PC-3 (cell line): ENCODE results near the gene SLC15A3. TPM values are rescaled to one million over a fixed set of nuclear protein-coding genes. Genes with fewer than 3 reads are reported as not detected.
A peak's percentile ranks its signal among the peaks of the same experiment; 100 is the strongest.

Source experiments
- ATAC-seq: fragments of 200-7000 bp; cut with Tn5 transposase; 2 replicates; pipeline ENCODE4 v1.9.1; 2020; ENCODE audit warnings: mild to moderate bottlenecking, moderate library complexity
- BruUV-seq: library from RNA; stranded (reverse); fragments of 400-500 nt; replicated peaks from 2 replicates; lab custom pipeline; 2021; lab: Mats Ljungman, UMichigan
- CTCF ChIA-PET: fragments of 300-600 bp; sonication (Branson Sonifier 250); formaldehyde crosslinking; loops from one replicate; lab custom pipeline; 2022; ENCODE audit warnings: antibody characterized with exemption; lab: Charles Lee
- POLR2A ChIA-PET: fragments of 300-600 bp; sonication (Branson Sonifier 250); formaldehyde crosslinking; loops from one replicate; lab custom pipeline; 2022; ENCODE audit warnings: antibody characterized with exemption; ENCODE audit not compliant: unreplicated experiment; lab: Charles Lee
- DNase-seq: peaks from one replicate; pipeline ENCODE4 v3.0.0-alpha.2; 2015
- H2AFZ ChIP-seq: fragments of 300-600 bp; sonication (generic); 2 replicates; pipeline ENCODE4 v1.6.0; 2016; ENCODE audit warnings: antibody characterized with exemption, low read length
- H3F3A ChIP-seq: fragments of 300-600 bp; sonication (generic); one replicate; pipeline ENCODE4 v1.6.0; 2017; ENCODE audit warnings: antibody characterized with exemption, low read length, control low read depth, mild to moderate bottlenecking; ENCODE audit not compliant: unreplicated experiment
- H3K27ac ChIP-seq: fragments of 300-600 bp; sonication (generic); 2 replicates; pipeline ENCODE4 v1.5.1; 2016; ENCODE audit warnings: mild to moderate bottlenecking, low read length
- H3K27me3 ChIP-seq: fragments of 300-600 bp; sonication (generic); 2 replicates; pipeline ENCODE4 v1.6.1; 2016; ENCODE audit warnings: low read length, mixed read lengths
- H3K36me3 ChIP-seq: fragments of 300-600 bp; sonication (generic); 2 replicates; pipeline ENCODE4 v1.6.1; 2016; ENCODE audit warnings: low read depth, mixed run types, low read length, mixed read lengths
- H3K4me1 ChIP-seq: fragments of 300-600 bp; sonication (generic); 2 replicates; pipeline ENCODE4 v1.5.1; 2016; ENCODE audit warnings: low read length; ENCODE audit not compliant: insufficient read depth
- H3K4me2 ChIP-seq: fragments of 300-600 bp; sonication (generic); 2 replicates; pipeline ENCODE4 v1.6.0; 2016; ENCODE audit warnings: low read length
- H3K4me3 ChIP-seq: fragments of 300-600 bp; sonication (generic); 2 replicates; pipeline ENCODE4 v1.5.1; 2016; ENCODE audit warnings: mild to moderate bottlenecking, low read length, mixed read lengths
- H3K79me2 ChIP-seq: fragments of 300-600 bp; sonication (generic); 2 replicates; pipeline ENCODE4 v1.6.1; 2017; ENCODE audit warnings: low read length, mixed read lengths
- H3K9ac ChIP-seq: fragments of 300-600 bp; sonication (generic); 2 replicates; pipeline ENCODE4 v1.6.0; 2016; ENCODE audit warnings: mild to moderate bottlenecking, low read length
- H3K9me2 ChIP-seq: fragments of 300-600 bp; sonication (generic); replicated peaks from 2 replicates; pipeline ENCODE4 v1.6.1; 2016; ENCODE audit warnings: mixed run types, low read length, mixed read lengths
- H3K9me3 ChIP-seq: fragments of 300-600 bp; sonication (generic); 2 replicates; pipeline ENCODE4 v1.6.1; 2016; ENCODE audit warnings: low read length, mixed read lengths
- H4K20me1 ChIP-seq: fragments of 300-600 bp; sonication (generic); 2 replicates; pipeline ENCODE4 v1.6.1; 2016; ENCODE audit warnings: low read length, mixed read lengths
- CTCF ChIP-seq: fragments of 300-600 bp; sonication (generic); conservative IDR thresholded peaks from 2 replicates; pipeline ENCODE4 v1.5.1; 2017; ENCODE audit warnings: antibody characterized with exemption, low read depth, mild to moderate bottlenecking, low read length
- EZH2 ChIP-seq: fragments of 300-600 bp; sonication (generic); IDR thresholded peaks from one replicate; pipeline ENCODE4 v1.6.1; 2017; ENCODE audit warnings: antibody characterized with exemption, mild to moderate bottlenecking, low read length; ENCODE audit not compliant: unreplicated experiment
- EZH2phosphoT487 ChIP-seq: fragments of 300-600 bp; sonication (generic); IDR thresholded peaks from 2 replicates; pipeline ENCODE4 v1.6.1; 2018; ENCODE audit warnings: mild to moderate bottlenecking, antibody characterized with exemption, low read length, borderline replicate concordance
- intact Hi-C: fragments of 100-400 bp; cut with micrococcal nuclease; formaldehyde crosslinking; loops from 2 replicates; pipeline ENCODE4 v1.9.0; 2023
- total RNA-seq: library from RNA; depleted of rRNA; stranded (reverse); fragments of >200 nt; gene quantifications from 2 replicates; pipeline ENCODE4 v1.2.3, GENCODE V29; 2014

The SLC15A3 gene
- total RNA-seq, 1 experiment from 2014 or later: not detected

- ATAC-seq (peak; percentile 48), DNase-seq (peak; percentile 75)
- intact Hi-C loops: no loop called here
- no TSS peak for BruUV-seq
- H3K9me3 ChIP-seq: no peaks in the 10 kb centered on the region
- POLR2A ChIA-PET: interaction anchor here (0.6 kb wide), 1 partner anchor 55 kb away, joined by 3 read pairs; no protein-coding TSS in a partner anchor
- no peak overlapping the region for H3K9ac ChIP-seq
- no peak for TF ChIP-seq EZH2phosphoT487
- TF ChIP-seq CTCF: no peak
- no peak for TF ChIP-seq EZH2
- H4K20me1 ChIP-seq: no peaks in the 10 kb centered on the region
- no peaks in the 10 kb centered on the region for H3K79me2 ChIP-seq
- H3K27ac ChIP-seq: no peak overlapping the region
- peak overlapping the region; percentile 27; the same call in 1 of the 2 replicates for H2AFZ ChIP-seq
- CTCF ChIA-PET: interaction anchor here (0.6 kb wide), 1 partner anchor 231 kb away, joined by 3 read pairs; no protein-coding TSS in a partner anchor
- H3K36me3 ChIP-seq: no peaks in the 10 kb centered on the region
- H3K4me3 ChIP-seq: no peak overlapping the region
- H3K9me2 ChIP-seq: no peaks in the 10 kb centered on the region
- no peaks in the 10 kb centered on the region for H3K27me3 ChIP-seq
- no peaks in the 10 kb centered on the region for H3F3A ChIP-seq
- peaks cover 6% of the 10 kb centered on the region; the same call in 1 of the 2 replicates for H3K4me1 ChIP-seq
- H3K4me2 ChIP-seq: no peak overlapping the region
Measured at GRCh38 chr11:60942970-60943565, 8.9 kb downstream of the SLC15A3 start.

- Histone ChIP-seq H2AFZ (no peak overlapping the region), H3K79me2 (no peaks in the 10 kb centered on the region), H4K20me1 (no peaks in the 10 kb centered on the region), H3K27ac (no peak overlapping the region), H3K9me3 (no peaks in the 10 kb centered on the region), H3K4me1 (peaks cover 6% of the 10 kb centered on the region; the same call in 1 of the 2 replicates), H3F3A (no peaks in the 10 kb centered on the region), H3K27me3 (no peaks in the 10 kb centered on the region), H3K4me2 (no peak overlapping the region), H3K9ac (no peak overlapping the region), H3K36me3 (no peaks in the 10 kb centered on the region), H3K4me3 (no peak overlapping the region), H3K9me2 (no peaks in the 10 kb centered on the region)
- ChIA-PET POLR2A (no interaction called here), CTCF (interaction anchor here (0.6 kb wide), 1 partner anchor 232 kb away, joined by 3 read pairs; no protein-coding TSS in a partner anchor)
- no peak for TF ChIP-seq EZH2
- no peak for TF ChIP-seq CTCF
- intact Hi-C loops: no loop called here
- no peak for ATAC-seq
- no TSS peak for BruUV-seq
- no peak for DNase-seq
Measured at GRCh38 chr11:60942219-60942618, 9.8 kb downstream of the SLC15A3 start.
